GM19025 (cell line): ENCODE results near the gene KCNT1.

Experiments used
- ATAC-seq: cut with Tn5 transposase; IDR thresholded peaks from one replicate; pipeline ENCODE4 v1.9.1; 2021; ENCODE audit warnings: mild to moderate bottlenecking, low read depth, moderate library complexity; ENCODE audit not compliant: unreplicated experiment

Gene KCNT1

DNA sequence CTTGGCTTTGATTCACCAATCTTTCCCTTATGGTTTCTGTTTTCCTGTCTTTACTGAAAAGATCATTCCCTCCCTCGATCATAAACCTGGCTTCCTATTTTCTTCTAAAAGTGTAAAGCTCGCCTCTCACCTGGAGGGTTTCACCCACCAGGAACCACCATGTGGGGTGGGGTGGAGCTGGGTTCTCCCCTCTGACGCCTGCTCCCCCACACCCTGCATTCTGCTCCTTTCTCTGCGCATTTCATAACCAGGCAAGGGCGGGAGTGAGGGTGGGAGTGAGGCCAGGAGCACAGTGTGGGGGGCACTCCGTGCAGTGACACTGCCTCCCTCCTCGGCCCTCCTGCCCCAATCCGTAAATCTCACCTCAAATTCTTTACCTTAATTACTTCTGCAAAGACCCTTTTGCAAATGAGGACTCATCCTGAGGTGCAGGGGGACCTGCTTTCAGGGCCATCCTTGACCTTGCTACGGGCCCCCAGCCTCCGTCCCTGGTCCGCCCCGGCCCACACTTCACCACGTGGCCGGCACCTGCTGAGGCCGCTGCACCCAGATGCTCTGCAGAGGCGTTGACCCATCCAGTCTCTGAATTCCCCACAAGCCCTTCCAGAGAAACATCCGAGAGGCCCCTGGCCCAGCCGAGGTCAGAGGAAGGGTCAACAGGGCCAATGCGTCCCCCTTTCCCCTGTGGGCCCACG, 59.3 kb downstream of the KCNT1 start:
- no peak for ATAC-seq

- no peak for ATAC-seq
Observed at GRCh38 chr9:135761845-135762168, 59.8 kb downstream of the KCNT1 start.

DNA sequence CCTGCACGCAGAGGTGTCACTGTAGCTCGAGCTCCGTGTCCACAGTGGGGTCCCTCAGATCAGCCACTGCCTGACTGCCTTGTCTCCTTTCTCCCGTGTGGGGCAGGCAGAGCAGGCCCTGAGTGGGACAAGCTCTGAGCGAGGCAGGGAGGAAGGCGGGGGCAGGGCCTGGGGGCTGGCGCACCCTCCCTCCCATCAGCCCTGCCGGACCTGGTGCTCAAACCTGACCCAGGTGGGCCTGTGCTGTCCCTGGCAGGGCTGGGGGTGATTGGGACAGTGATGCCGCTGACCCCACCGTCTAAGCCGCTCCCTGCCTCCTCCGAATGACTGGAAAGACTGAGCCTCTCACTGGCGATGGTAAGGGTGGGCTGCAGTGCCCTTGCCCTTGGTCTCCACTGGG, 60.9 kb downstream of the KCNT1 start:
- no peak for ATAC-seq

- ATAC-seq = no peak
Observed at GRCh38 chr9:135763716-135764446, 61.9 kb downstream of the KCNT1 start.

DNA sequence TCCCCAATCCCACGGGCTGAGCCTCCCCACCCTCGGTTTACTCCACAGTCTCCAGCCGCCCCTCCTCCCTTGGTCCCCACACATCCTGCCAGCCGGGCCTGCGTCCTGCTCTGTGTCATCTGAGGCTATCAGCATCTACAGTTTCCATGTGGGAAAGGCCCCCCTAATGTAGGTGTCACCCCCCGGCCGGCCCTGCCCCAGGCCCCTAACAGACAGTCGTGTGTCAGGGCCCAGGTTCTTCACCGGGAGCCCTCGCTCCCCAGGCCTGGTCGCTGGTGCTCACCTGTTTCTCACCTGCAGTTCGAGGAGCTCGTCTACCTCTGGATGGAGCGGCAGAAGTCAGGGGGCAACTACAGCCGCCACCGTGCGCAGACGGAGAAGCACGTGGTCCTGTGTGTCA, 62.7 kb downstream of the KCNT1 start:
- no peak for ATAC-seq

- no peak for ATAC-seq
Observed at GRCh38 chr9:135765416-135765815, 63.4 kb downstream of the KCNT1 start.

GRCh38 chr9:135766251-135766650, 64.3 kb downstream of the KCNT1 start:
- no peak for ATAC-seq

DNA sequence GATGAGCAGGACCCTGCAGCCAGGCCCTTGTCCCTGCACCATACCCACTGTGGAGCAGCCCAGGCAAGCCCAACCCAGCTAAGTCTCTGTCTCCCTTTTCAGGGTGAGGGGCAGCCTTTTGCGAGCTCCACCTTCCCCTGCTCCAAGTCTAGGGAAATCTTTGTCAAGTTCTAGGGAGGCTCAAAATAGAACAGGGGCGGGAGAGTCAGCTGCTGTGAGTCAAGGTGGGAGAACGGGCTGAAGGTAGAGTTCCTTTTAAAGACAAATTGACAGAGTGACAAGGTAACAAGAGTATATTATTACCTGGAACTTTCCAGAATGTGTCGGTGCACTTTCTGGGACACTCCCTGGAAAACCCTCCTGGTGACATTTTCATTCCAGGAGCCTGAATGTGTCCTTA, 64.7 kb downstream of the KCNT1 start:
- ATAC-seq = no peak

GRCh38 chr9:135768516-135769218, 66.7 kb downstream of the KCNT1 start:
- no peak for ATAC-seq

DNA sequence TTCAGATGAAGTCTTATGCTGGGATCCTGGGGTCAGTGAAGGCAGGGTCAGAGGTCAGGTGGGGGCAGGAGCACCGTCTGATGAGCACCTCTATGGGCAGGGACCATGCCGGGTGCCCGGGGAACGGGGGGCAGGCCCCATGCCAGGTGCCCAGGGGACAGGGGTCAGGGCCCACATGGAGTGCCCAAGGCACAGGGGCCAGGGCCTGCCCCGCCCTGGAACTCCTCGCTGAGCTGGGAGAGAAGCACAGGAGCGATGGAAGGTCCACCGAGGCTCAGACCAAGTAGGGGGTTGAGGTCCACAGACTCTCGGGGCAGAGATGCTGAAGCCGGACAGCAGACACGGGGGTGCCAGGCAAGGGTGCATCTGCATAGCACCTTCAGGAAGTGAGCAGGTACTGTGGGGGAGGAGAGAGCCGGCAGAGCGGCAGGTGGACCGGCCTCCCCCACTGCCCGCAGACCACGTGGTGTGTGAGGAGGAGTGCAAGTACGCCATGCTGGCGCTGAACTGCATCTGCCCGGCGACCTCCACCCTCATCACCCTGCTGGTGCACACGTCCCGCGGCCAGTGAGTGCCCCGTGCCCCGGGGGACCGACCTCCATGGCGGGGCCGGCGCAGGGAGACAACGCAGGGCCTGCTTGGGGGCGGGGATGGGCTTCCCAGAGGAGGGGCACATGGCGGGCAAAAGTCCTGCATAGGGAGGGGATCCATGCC, 67.7 kb downstream of the KCNT1 start:
- no peak for ATAC-seq

GRCh38 chr9:135770203-135770535, 68.2 kb downstream of the KCNT1 start:
- ATAC-seq = no peak

- no peak for ATAC-seq
Observed at GRCh38 chr9:135770771-135771170, 68.8 kb downstream of the KCNT1 start.

GRCh38 chr9:135771401-135772051, 69.5 kb downstream of the KCNT1 start:
- ATAC-seq = no peak

- no peak for ATAC-seq
Observed at GRCh38 chr9:135772056-135772646, 70.2 kb downstream of the KCNT1 start.

DNA sequence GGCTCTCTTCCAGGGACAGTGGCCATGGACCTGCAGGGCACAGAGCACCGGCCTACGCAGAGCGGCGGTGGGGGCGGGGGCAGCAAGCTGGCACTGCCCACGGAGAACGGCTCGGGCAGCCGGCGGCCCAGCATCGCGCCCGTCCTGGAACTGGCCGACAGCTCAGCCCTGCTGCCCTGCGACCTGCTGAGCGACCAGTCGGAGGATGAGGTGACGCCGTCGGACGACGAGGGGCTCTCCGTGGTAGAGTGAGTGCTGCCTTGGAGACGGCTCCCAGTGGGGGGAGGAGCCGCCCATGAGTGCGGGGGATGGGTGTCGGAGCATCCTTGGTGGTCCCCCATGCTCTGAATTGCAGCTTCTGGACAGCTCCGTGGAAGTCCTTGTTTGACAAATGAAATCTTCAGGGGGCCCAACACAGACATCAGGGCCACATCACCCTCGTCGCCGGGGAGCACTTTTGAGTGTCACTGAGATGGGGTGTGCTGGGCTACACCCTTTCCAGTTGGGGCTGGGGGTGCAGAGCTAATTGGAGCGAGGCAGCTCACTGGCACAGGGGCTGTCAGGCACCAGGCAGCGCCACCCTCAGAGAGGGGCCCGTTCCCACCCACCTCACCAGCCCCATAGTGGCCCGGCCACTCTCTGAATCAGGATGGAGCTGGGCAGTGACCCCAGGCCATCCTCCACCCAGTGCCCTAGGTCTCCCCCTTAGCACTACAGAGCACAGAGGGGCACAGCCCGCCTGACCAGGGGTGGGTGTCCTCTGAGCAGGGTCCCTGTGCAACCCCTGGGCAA, 70.9 kb downstream of the KCNT1 start:
- no peak for ATAC-seq

GRCh38 chr9:135773530-135774238, 71.7 kb downstream of the KCNT1 start:
- no peak for ATAC-seq

GRCh38 chr9:135774239-135774747, 72.3 kb downstream of the KCNT1 start:
- no peak for ATAC-seq

- ATAC-seq = no peak
Observed at GRCh38 chr9:135774794-135775525, 73.0 kb downstream of the KCNT1 start.
